Midbrain (tissue), 1 donor: Measurements from ENCODE around the gene AGBL4.

Source experiments
- DNase-seq: peaks from one replicate; lab custom pipeline; 2025; lab: John Stamatoyannopoulos, UW

AGBL4 gene

GRCh38 chr1:48488721-48489120, 1535.0 kb downstream of the AGBL4 start:
- no peak for DNase-seq
